Fibroblast of skin of back (primary cell): Measurements from ENCODE around the gene UVRAG.

Source experiments
- DNase-seq: peaks from one replicate; pipeline ENCODE4 v3.0.0-alpha.2; 2013

UVRAG gene

GRCh38 chr11:76173663-76174062 is 358.7 kb downstream of the UVRAG start:
- DNase-seq: no peak

- no peak for DNase-seq
Observed at GRCh38 chr11:76174330-76174729, 359.3 kb downstream of the UVRAG start.

GRCh38 chr11:76175783-76176182 is 360.8 kb downstream of the UVRAG start:
- no peak for DNase-seq

- no peak for DNase-seq
Observed at GRCh38 chr11:76176463-76176862, 361.5 kb downstream of the UVRAG start.

GRCh38 chr11:76177250-76177686 is 362.3 kb downstream of the UVRAG start:
- no peak for DNase-seq

GRCh38 chr11:76179147-76179546 is 364.1 kb downstream of the UVRAG start:
- no peak for DNase-seq

- DNase-seq: no peak
Observed at GRCh38 chr11:76181371-76181770, 366.4 kb downstream of the UVRAG start.

- no peak for DNase-seq
Observed at GRCh38 chr11:76184551-76184993, 369.6 kb downstream of the UVRAG start.

GRCh38 chr11:76185511-76185910 is 370.5 kb downstream of the UVRAG start:
- no peak for DNase-seq

GRCh38 chr11:76185931-76186401 is 371.0 kb downstream of the UVRAG start:
- no peak for DNase-seq

- DNase-seq: no peak
Observed at GRCh38 chr11:76186776-76187279, 371.8 kb downstream of the UVRAG start.

- DNase-seq: no peak
Observed at GRCh38 chr11:76188873-76189272, 373.9 kb downstream of the UVRAG start.

- no peak for DNase-seq
Observed at GRCh38 chr11:76189682-76190081, 374.7 kb downstream of the UVRAG start.

- DNase-seq: no peak
Observed at GRCh38 chr11:76190376-76190775, 375.4 kb downstream of the UVRAG start.
